SK-N-DZ (cell line): ENCODE results near the gene CKB.
A peak's percentile ranks its signal among the peaks of the same experiment; 100 is the strongest.

ENCODE experiments used
- DNase-seq: peaks from one replicate; pipeline ENCODE4 v3.0.0-alpha.2; 2015; ENCODE audit warnings: low spot score

The CKB gene

GRCh38 chr14:103537175-103537990 is 14.8 kb upstream of the CKB start:
- no peak for DNase-seq

DNA sequence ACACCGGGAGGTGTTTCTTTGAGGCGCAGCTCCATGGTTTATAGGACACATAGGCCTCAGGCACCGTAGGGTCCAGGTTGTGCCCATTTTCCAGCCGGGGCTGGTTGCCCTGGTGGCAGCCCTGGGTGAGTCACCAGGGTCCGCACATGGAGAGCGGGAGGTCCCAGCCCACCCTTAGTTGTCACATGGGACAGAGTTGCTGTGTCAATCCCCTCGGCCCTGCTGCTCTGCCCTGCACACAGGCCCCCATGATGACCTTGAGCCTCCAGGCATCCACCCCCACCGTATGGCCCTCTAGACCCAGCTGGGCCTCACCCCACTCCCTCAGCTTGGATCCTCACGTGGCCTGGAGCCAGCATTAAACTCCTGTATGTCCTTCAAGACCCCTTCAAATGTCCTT is 14.1 kb upstream of the CKB start:
- DNase-seq = no peak

DNA sequence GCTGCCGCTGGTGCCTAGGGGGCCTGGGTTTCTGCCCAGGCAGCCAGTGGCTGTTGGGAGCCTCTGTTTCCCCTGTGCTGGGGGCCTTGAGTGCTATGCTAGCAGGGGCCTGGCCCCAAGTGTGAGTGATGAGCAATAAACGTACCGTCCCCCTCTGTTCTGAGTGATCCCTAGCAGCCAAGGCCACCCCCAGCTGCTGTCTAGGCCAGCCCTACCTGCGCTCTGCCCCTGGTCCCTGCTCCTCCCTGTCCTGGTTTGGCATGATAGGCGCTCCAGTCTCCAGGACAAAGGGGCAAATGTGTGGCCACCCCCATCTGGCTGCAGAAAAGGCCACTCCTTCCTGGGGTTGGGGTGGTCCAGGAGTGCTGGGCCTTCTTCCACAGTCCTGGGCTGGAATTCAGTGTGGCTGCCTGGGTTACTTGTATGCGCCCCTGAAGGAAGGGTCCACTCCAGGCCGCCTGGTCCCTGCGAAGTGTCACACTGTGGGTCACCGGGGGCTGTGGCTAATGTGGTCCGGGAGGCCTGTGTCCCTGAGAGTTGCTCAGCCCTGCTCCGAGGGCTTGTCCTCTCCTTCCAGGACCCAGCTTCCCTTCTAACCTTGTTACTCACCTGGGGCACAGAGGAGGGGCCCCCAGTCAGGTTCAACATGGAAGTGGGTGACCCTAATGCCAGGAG is 13.4 kb upstream of the CKB start:
- no peak for DNase-seq

DNA sequence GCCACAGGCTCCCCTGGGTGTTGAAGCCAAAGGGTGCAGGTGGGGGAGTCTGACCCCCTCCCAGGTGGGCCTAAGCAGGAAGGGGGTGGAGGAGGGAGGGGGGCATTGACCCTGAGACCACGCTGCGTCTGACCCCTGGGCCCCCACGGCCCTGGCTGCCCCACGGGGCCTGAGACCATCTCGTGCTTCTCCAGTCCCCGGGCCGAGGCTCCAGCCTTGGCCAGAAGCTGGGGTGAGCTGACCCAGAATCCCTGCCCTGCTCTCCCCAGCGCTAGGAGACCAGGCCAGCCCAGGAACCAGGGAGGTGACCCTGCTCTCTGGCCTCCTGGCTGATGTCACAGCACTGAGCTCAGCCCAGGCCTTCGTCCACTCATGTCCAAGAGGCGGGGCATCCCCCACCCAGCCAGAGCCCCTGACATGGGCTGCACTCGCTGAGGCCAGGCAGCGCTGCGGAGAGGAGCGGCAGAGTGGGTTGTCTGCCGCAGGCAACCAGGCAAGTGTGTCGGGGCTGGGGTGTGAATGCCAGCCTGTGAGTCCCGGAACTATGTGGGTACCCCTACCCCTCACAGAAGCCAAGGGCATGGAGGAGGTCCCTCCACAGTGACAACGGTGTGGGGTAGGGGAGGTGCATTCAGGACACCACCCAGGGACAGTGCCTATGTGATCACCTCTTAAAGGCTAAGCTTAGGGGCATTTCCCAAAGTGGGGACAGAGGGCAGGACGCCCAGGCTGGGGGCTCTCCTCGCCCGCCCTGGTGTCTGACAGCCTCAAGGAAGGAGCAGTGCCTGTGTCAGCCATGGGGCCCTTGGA is 12.7 kb upstream of the CKB start:
- no peak for DNase-seq

GRCh38 chr14:103534576-103535061 is 12.0 kb upstream of the CKB start:
- no peak for DNase-seq

DNA sequence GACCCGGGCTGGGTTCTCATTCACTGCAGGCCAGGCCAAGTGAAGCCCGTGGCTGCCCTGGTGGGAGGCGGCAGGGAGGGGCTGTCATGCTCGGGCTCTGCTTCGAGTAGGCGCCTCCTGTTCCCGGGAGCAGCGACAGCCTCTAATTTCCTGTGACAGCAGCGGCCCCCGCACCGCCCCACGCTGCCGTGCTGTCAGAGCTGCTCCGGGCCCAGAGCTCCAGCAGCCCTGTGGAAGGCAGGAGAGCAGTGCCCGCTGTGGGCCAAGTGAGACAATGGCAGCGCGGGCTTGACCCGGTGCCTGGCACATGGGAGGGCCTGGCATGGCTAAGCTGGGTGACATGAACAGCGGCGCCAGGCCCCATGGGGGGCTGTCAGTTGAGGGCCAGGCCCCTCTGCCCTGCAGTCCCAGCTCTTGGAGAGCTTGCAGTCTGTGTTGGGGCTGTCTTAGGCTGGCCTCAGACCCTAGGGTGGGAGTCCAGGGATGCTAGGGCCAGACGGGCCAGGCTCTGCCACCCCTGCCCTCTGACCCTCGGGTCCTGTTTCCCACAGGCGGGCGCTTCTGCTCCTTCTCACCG is 11.5 kb upstream of the CKB start:
- DNase-seq = no peak

- DNase-seq = no peak
Observed at GRCh38 chr14:103533137-103533998, 10.7 kb upstream of the CKB start.

DNA sequence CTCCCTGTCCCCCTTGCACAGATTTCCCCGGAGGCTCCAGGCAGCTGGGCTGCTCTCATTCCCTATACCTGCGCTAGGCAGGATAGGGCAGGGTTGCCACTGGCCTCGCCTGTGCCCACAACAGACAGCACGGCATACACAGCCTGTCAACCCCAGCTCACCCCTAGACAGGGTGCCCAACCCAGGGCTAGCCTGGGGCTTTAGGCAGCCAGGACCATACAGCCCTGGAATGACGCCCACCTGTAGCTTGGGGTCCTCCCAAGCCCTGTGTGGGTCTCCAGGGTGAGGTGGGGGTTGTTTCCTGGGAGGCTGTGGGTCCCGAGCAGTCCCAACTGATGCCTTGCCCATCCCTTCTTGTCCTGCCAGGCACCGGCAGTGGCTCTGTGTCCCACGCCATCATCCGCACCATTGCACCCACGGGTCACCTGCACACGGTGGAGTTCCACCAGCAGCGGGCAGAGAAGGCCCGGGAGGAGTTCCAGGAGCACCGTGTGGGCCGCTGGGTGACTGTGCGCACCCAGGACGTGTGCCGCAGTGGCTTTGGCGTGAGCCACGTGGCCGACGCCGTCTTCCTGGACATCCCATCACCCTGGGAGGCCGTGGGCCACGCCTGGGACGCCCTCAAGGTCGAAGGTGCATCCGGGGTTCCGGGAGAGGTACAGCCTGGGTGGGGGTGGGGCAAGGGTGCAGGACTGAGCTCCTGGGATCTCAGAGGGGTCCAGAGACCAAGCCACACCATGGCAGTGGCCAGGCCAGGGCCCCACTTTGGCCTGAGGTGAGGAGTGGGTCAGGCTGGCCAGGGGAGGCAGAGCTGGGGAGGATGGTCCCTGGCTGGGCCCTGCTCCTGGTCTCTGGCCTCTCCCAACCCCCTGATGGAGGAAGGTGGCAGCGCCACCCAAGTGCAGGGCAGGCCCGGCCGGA is 9.8 kb upstream of the CKB start:
- no peak for DNase-seq

DNA sequence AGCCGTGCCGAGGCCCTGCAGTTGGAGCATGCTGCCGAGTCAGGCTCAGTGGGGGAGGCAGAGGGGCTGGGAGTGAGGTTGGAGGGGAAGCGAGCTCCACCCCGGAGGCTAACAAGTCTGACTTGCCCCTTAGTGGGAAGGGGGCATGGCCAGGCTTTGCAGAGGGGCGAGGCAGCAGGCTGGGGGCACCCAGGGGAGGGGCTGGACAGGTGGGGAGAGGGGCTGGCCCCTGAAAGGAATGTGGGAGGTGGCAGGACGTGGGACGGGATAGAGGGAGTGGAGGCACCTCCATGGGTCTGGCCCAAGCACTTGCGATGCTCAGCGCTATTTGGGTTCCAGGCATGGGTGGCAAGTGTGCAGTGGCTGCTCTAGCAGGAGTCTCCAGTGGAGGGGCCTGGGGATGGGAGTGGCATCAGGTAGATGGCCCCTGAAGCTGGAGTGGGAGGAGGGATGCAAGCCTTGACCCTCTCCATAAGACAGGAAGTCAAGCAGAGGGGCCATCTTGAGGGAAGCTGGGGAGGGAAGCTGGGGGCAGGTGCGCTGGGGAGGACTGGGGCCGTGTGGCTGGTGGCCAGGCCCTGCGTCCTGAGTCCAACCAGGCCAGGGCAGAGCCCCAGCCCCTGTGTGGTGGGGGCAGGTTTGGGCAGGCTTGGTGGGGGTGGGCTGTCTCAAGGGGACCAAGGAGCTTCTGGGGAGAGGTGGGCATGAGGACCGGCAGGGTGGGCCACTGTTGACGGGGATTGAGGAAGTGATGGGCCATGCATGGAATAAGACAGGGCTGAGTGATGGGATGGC is 9.0 kb upstream of the CKB start:
- DNase-seq = no peak

DNA sequence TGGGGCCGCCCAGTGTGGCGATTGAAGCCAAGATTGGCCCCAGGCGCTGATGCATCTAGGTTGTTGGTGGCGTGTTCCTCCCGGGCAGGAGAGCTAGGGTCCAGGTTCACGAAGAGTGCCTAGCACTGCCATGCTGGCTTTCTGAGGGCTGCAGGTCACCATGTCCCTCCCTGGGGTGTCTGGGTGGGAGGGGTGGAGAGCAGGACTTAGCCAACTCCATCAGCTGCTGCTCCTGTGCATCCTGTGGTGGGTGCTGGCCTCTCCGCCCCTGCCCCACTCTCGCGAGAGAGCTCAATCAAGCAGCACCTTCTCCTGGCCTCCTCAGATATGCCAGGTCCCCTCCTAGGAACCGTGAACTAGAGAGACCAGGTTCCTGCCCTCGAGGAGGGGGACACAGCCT is 8.2 kb upstream of the CKB start:
- DNase-seq = no peak

DNA sequence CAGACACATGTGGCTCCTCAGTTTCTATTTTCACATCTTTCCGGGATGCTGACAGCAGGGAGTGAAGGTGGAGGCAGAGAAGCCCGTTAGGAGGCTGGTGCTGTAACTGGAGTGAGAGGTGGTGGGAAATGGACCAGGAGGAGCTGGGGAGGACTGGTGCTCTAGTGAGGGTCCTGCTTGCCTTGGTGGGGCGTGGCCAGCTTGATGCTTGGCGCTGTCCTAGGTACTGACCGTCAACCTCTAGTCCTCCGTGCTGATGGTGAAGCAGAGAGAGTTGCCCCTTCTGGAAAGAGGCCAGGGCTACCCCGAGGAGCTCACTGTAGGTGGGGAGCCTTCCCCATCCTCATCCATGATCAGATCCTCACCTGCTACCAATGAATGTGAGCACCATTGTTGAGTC is 7.8 kb upstream of the CKB start:
- no peak for DNase-seq

- DNase-seq = no peak
Observed at GRCh38 chr14:103529383-103530365, 7.0 kb upstream of the CKB start.

- DNase-seq = peak; percentile 74
Observed at GRCh38 chr14:103528587-103529382, 6.2 kb upstream of the CKB start, which contains the start of gene TRMT61A. TSS of gene TRMT61A (plus strand) at chr14:103529196. CDS start at chr14:103529979, 783 bp downstream.

GRCh38 chr14:103528146-103528586 is 5.5 kb upstream of the CKB start:
- no peak for DNase-seq

DNA sequence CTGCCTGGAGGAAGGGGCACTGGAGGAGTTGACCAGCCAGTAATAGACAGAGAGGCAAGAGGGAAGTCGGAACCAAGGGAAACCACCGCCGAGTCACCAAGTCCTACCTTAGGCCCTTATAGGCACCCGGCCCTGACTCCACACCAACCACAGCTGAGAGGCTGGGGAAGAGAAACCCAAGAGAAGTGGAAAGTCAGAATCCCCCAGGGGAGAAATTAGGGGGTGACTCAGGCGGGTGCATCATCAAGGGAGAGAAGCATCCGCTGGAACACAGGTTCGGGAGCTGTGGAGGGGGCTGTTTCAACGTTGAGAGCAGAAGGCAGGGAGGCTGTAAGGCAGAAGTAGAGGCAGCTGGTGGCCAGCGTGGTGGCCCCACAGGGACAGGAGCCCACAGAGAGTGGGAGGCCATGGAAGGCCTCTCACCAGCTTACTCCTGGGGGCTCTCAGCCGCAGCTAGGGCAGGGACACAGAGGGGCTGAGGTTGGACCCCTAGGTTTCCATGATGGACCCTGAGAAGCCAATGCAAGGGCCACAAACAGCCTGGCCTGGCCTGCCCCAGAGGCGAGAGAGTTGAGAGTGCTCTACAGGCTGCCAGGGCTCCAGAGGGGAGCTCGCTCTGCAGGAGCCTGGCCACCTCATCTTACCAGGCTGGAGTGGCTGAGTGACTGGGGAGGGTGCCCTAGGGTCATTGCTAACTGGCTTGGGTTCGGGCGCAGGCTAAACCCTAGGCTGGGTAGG is 4.9 kb upstream of the CKB start:
- no peak for DNase-seq

- DNase-seq = no peak
Observed at GRCh38 chr14:103526914-103527248, 4.3 kb upstream of the CKB start.
